ENCODE data around the gene STK17B. TPM values are rescaled to one million over a fixed set of nuclear protein-coding genes. Genes with fewer than 3 reads are reported as not detected.

The STK17B gene
- total and polyA plus RNA-seq, 10 donors, result 48.7 to 248 (median 186) TPM

DNA sequence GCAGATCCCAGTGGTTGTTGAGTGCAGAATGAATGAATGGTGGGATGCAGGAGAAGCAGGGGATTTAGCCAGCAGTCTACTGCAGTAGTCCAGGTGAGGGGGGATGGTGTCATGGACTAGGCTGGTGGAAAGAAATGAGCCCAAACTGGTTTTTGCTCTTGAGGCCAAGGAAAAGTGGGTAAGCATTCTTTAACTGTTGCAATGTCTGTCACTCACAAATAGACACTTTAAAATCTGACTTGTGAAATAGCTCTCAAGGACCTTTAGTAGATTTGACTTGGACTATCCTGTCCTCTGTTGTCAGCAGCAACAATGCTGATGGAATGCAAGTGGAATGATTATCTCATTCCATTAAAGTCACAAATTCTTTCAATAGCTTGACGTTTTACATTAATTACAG lies 37.5 kb upstream of the STK17B start:
- peak overlapping the region in 3 of 8 donors; percentile 7 to 53 (median 30) for H3K27ac ChIP-seq
- peaks cover 0 to 57% (median 0%) of the 10 kb centered on the region in 6 donors for H3K36me3 ChIP-seq
- no peaks in the 10 kb centered on the region for H3K9me3 ChIP-seq
- TF ChIP-seq POLR2A (IDR thresholded peaks at IDR 0.05) (no peak), POLR2AphosphoS5 (IDR thresholded peaks at IDR 0.05) (no peak)
- TF ChIP-seq, protein P1, sequence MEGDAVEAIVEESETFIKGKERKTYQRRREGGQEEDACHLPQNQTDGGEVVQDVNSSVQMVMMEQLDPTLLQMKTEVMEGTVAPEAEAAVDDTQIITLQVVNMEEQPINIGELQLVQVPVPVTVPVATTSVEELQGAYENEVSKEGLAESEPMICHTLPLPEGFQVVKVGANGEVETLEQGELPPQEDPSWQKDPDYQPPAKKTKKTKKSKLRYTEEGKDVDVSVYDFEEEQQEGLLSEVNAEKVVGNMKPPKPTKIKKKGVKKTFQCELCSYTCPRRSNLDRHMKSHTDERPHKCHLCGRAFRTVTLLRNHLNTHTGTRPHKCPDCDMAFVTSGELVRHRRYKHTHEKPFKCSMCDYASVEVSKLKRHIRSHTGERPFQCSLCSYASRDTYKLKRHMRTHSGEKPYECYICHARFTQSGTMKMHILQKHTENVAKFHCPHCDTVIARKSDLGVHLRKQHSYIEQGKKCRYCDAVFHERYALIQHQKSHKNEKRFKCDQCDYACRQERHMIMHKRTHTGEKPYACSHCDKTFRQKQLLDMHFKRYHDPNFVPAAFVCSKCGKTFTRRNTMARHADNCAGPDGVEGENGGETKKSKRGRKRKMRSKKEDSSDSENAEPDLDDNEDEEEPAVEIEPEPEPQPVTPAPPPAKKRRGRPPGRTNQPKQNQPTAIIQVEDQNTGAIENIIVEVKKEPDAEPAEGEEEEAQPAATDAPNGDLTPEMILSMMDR (IDR thresholded peaks at IDR 0.05 in 8 of 11, conservative IDR thresholded peaks at IDR 0.05 in 3 of 11), result no peak
- H3K4me1 ChIP-seq, result peaks cover 12 to 54% (median 32%) of the 10 kb centered on the region in 6 donors
- DNase-seq, result no peak
- 76 to 95% (median 92%) methylated on average over 1 of the region's 1 CpG for WGBS, 5 donors
- no peaks in the 10 kb centered on the region for H3K27me3 ChIP-seq (replicated peaks in 1 of 7)
- intact Hi-C loops (cut with DNase I; ENCODE audit: low total_unique reads), result no loop called here
- H3K4me3 ChIP-seq, result no peak overlapping the region

DNA sequence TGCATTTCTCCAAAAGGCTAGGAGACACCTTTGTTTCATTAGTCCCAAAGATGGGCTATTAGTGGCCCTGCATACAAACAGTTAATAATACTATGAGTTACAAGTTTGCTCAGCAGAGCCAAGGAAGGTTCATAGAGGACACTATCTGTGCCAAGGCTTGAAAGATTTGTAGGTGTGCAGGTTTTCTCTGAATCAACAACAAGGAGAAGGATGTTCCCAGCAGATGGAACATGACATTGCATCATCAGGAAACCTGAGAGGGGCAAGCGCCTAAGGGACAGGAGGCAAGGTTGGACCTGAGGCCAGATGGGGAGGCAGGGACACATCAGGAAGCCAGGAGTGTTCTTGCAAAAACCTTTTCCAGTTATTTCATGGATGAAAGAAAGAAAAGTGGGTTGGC lies 35.4 kb upstream of the STK17B start:
- H3K36me3 ChIP-seq, result peaks cover 0 to 35% (median 0%) of the 10 kb centered on the region in 6 donors
- DNase-seq, result no peak
- 56 to 80% (median 71%) methylated on average over 1 of the region's 1 CpG for WGBS, 5 donors
- intact Hi-C loops (cut with DNase I; ENCODE audit: low total_unique reads), result no loop called here
- no peak for TF ChIP-seq POLR2A (IDR thresholded peaks at IDR 0.05)
- TF ChIP-seq, protein P1 (IDR thresholded peaks at IDR 0.05 in 8 of 11, conservative IDR thresholded peaks at IDR 0.05 in 3 of 11), result no peak
- no peaks in the 10 kb centered on the region for H3K9me3 ChIP-seq
- no peaks in the 10 kb centered on the region for H3K27me3 ChIP-seq (replicated peaks in 1 of 7)
- no peak overlapping the region for H3K4me3 ChIP-seq
- no peak overlapping the region for H3K27ac ChIP-seq
- peaks cover 8 to 47% (median 24%) of the 10 kb centered on the region in 6 donors for H3K4me1 ChIP-seq

GRCh38 chr2:196205881-196206435 lies 34.6 kb upstream of the STK17B start:
- Histone ChIP-seq H3K36me3 (peaks cover 0 to 29% (median 0%) of the 10 kb centered on the region in 6 donors), H3K27ac (peak overlapping the region in 1 of 8 donors; percentile 30)
- TF ChIP-seq POLR2AphosphoS5 (IDR thresholded peaks at IDR 0.05) (no peak), POLR2A (IDR thresholded peaks at IDR 0.05) (no peak)
- TF ChIP-seq, protein P1 (IDR thresholded peaks at IDR 0.05 in 8 of 11, conservative IDR thresholded peaks at IDR 0.05 in 3 of 11), result no peak

DNA sequence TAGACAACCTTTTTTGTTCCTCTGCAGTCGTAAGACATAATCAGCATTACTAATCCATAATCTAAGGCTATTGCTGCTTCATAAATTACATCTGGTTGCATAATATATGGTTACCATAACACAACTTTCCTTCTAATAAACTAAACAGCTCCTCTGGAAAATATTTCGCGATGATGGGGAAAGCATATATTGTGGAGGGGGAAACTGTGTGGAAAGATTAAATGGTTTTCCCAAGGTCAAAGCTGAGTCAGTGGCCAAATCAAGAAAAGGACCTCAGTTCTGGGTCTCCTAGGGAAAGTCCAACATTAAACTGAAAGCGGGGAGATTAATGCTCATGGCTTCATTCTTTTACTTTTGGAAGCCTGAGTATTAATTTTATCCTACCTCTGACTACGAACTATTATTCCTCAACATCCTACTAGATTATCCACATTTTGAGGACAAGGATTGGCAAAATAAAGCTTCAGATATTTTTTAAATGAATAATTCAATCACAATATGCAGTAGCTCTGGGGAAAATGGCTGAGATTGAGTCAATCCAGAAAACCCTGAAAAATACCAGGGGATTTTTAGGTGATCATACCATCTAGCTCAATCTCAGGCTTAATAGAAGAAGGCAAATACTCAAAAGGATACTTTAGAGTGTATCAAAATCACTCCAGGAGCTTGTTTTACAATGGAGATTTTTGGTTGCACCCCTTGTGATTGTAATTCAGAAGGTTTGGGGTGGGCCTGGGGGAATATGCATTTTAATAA lies 33.8 kb upstream of the STK17B start:
- 60 to 80% (median 67%) methylated on average over 5 of the region's 5 CpGs for WGBS, 5 donors
- no peak for TF ChIP-seq POLR2A (IDR thresholded peaks at IDR 0.05)
- TF ChIP-seq POLR2AphosphoS5 (IDR thresholded peaks at IDR 0.05), result no peak
- TF ChIP-seq, protein P1 (IDR thresholded peaks at IDR 0.05 in 8 of 11, conservative IDR thresholded peaks at IDR 0.05 in 3 of 11), result no peak
- DNase-seq, result no peak
- Histone ChIP-seq H3K27me3 (replicated peaks in 1 of 7) (no peaks in the 10 kb centered on the region), H3K27ac (no peak overlapping the region), H3K9me3 (no peaks in the 10 kb centered on the region), H3K36me3 (peaks cover 0 to 34% (median 0%) of the 10 kb centered on the region in 6 donors), H3K4me1 (peaks cover 8 to 48% (median 22%) of the 10 kb centered on the region in 6 donors), H3K4me3 (no peak overlapping the region)
- intact Hi-C loops (cut with DNase I; ENCODE audit: low total_unique reads), result no loop called here

More at GRCh38 chr2:196205881-196206435, 34.6 kb upstream of the STK17B start:
- no peak for DNase-seq
- peaks cover 8 to 48% (median 26%) of the 10 kb centered on the region in 6 donors for H3K4me1 ChIP-seq
- intact Hi-C loops (cut with DNase I; ENCODE audit: low total_unique reads), result no loop called here
- H3K4me3 ChIP-seq, result no peak overlapping the region
- no peaks in the 10 kb centered on the region for H3K27me3 ChIP-seq (replicated peaks in 1 of 7)
- H3K9me3 ChIP-seq, result no peaks in the 10 kb centered on the region
